ENCODE measurements around the gene TRAPPC12. TPM values are rescaled to one million over a fixed set of nuclear protein-coding genes. Genes with fewer than 3 reads are reported as not detected.

TRAPPC12 gene
- total RNA-seq, 1 donor from 2014 or later, result 89.8 TPM

- DNase-seq, result no peak
- intact Hi-C loops (cut with DNase I), result no loop called here
- no peak for ATAC-seq
- no peak for TF ChIP-seq CTCF (IDR thresholded peaks at IDR 0.05)
- Histone ChIP-seq H3K4me1 (peaks cover 29% of the 10 kb centered on the region), H3K27ac (no peak overlapping the region), H3K27me3 (no peaks in the 10 kb centered on the region), H3K4me3 (no peak overlapping the region), H3K9me3 (no peaks in the 10 kb centered on the region), H3K36me3 (no peaks in the 10 kb centered on the region)
Observed at GRCh38 chr2:3526871-3527270, 147.4 kb downstream of the TRAPPC12 start.

- Histone ChIP-seq H3K9me3 (no peaks in the 10 kb centered on the region), H3K4me1 (peaks cover 21% of the 10 kb centered on the region), H3K27ac (no peak overlapping the region), H3K4me3 (no peak overlapping the region), H3K27me3 (no peaks in the 10 kb centered on the region), H3K36me3 (no peaks in the 10 kb centered on the region)
- intact Hi-C loops (cut with DNase I), result no loop called here
- ATAC-seq (peak; percentile 4), DNase-seq (no peak)
- no peak for TF ChIP-seq CTCF (IDR thresholded peaks at IDR 0.05)
Observed at GRCh38 chr2:3527886-3528785, 148.6 kb downstream of the TRAPPC12 start.

Other genes with a start within 250 kb of the TRAPPC12 start
- 16.6 TPM for gene EIPR1, start 1.9 kb upstream of the TRAPPC12 start, total RNA-seq
- 66.8 TPM for gene ADI1, start 139.8 kb downstream of the TRAPPC12 start, total RNA-seq
- gene RNASEH1, start 178.6 kb downstream of the TRAPPC12 start, total RNA-seq, result 18.6 TPM
- gene RPS7, start 195.6 kb downstream of the TRAPPC12 start, total RNA-seq, result 807 TPM
- gene COLEC11, start 215.4 kb downstream of the TRAPPC12 start, total RNA-seq, result 1.5 TPM